PC-3 (cell line): ENCODE measurements around the gene CD3E.

Source experiments
- CTCF ChIP-seq: fragments of 300-600 bp; sonication (generic); conservative IDR thresholded peaks from 2 replicates; pipeline ENCODE4 v1.5.1; 2017; ENCODE audit warnings: antibody characterized with exemption, low read depth, mild to moderate bottlenecking, low read length
- EZH2 ChIP-seq: fragments of 300-600 bp; sonication (generic); IDR thresholded peaks from one replicate; pipeline ENCODE4 v1.6.1; 2017; ENCODE audit warnings: antibody characterized with exemption, mild to moderate bottlenecking, low read length; ENCODE audit not compliant: unreplicated experiment
- EZH2phosphoT487 ChIP-seq: fragments of 300-600 bp; sonication (generic); IDR thresholded peaks from 2 replicates; pipeline ENCODE4 v1.6.1; 2018; ENCODE audit warnings: mild to moderate bottlenecking, antibody characterized with exemption, low read length, borderline replicate concordance

GRCh38 chr11:118321386-118322082, 17.0 kb downstream of the CD3E start:
- TF ChIP-seq CTCF (no peak), EZH2 (no peak), EZH2phosphoT487 (no peak)
